AG09309 (cell line): ENCODE data around the gene SLAIN2.

Experiments
- DNase-seq: peaks from one replicate; pipeline ENCODE4 v3.0.0-alpha.2; 2010; ENCODE audit warnings: low read depth
- H3K4me3 ChIP-seq: 2 replicates; pipeline ENCODE4 v1.5.1; 2011; ENCODE audit warnings: mild to moderate bottlenecking, low read depth, low read length, moderate library complexity; ENCODE audit not compliant: control insufficient read depth
- CTCF ChIP-seq: IDR thresholded peaks from 2 replicates; pipeline ENCODE4 v1.5.1; 2011; ENCODE audit warnings: mild to moderate bottlenecking, low read depth, low read length, inconsistent platforms; ENCODE audit not compliant: insufficient read depth, control insufficient read depth; ENCODE audit errors: missing control alignments

The SLAIN2 gene

GRCh38 chr4:48462363-48462762 is 121.0 kb downstream of the SLAIN2 start:
- no peak for TF ChIP-seq CTCF
- no peak for DNase-seq
- no peak overlapping the region for H3K4me3 ChIP-seq

DNA sequence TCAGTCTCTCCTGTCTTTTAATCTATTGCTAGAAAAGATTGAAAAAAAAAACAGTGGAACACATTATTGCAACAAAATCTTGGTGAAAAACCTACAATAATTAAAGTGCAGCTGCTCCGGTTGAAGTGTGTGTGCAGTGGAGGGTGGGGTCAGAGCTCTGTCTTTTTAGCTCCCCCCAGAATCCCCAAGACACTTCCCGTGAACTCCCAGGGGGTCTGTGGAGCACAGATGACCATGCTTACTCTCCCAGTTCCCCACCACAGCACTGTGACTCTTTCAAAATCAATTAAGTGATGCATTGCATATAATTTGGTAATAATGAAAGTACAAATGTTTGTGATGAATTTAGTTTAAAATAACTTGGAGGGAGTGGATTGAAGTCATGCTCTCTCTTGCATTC is 126.1 kb downstream of the SLAIN2 start:
- no peak for TF ChIP-seq CTCF
- H3K4me3 ChIP-seq: no peak overlapping the region
- DNase-seq: no peak

- TF ChIP-seq CTCF: no peak
- no peak for DNase-seq
- no peak overlapping the region for H3K4me3 ChIP-seq
These were observed 126.6 kb downstream of the SLAIN2 start for GRCh38 chr4:48467891-48468290.

DNA sequence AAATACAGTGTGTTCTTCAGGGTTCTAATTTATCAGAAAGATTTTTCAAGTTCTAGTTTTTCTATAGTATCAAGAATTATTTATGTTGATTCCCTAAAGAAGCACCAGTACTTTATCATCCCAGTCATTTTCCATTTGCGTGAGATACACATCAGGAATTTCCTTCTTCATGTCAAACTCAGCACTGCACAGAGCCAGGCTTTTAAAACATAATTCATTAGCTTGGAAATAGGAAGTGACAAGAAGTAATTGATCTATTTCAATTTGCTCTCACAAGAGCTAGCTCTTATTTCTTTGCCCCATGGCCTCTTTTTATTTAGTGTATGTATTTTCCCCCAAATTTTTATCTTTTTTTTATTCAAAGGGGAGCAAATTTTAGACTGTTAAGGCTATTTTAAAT is 128.8 kb downstream of the SLAIN2 start:
- no peak overlapping the region for H3K4me3 ChIP-seq
- no peak for TF ChIP-seq CTCF
- no peak for DNase-seq

- DNase-seq: no peak
- no peak for TF ChIP-seq CTCF
- no peak overlapping the region for H3K4me3 ChIP-seq
These were observed 129.2 kb downstream of the SLAIN2 start for GRCh38 chr4:48470570-48470969.

- no peak overlapping the region for H3K4me3 ChIP-seq
- DNase-seq: no peak
- TF ChIP-seq CTCF: no peak
These were observed 131.5 kb downstream of the SLAIN2 start for GRCh38 chr4:48472794-48473193.

DNA sequence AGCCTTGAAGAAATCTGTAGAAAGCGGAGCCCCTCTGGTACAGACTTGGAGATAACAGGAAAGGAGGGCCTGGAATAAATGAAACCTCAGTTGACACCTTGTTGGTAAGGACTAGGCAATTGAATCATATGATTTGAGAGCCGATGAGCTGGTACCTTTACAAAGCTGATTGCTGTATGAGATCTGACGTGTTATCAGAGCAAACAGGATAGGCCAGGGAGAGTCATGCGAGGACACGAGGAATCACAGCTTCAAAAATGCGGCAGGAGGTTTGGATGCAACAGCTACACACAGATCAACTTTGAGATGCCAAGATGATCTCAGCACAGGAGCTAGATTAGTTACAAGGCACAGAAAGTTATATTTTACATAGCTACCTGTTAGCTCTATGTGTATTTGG is 134.4 kb downstream of the SLAIN2 start:
- TF ChIP-seq CTCF: no peak
- H3K4me3 ChIP-seq: no peak overlapping the region
- DNase-seq: no peak
